Activated T-helper 17 cell treated with anti-CD3 and anti-CD28 coated beads, Interleukin-2, amount 50 U/mL, for 72 hours (primary cell): ENCODE data around the gene HLCS. TPM values are rescaled to one million over a fixed set of nuclear protein-coding genes. Genes with fewer than 3 reads are reported as not detected.

ENCODE experiments used
- ATAC-seq: fragments of 150-1000 bp; cut with Tn5 transposase; replicated peaks from 2 replicates; pipeline ENCODE4 v1.10.0; 2021; ENCODE audit warnings: mild to moderate bottlenecking, moderate library complexity
- H3K27ac Mint-ChIP-seq: one replicate; pipeline ENCODE4 v1.8.0; 2022; ENCODE audit warnings: mixed read lengths
- H3K27me3 Mint-ChIP-seq: one replicate; pipeline ENCODE4 v1.8.0; 2022; ENCODE audit warnings: mixed read lengths
- H3K36me3 Mint-ChIP-seq: one replicate; pipeline ENCODE4 v1.8.0; 2022; ENCODE audit warnings: low read depth, mild to moderate bottlenecking, mixed read lengths
- H3K4me1 Mint-ChIP-seq: one replicate; pipeline ENCODE4 v1.8.0; 2022; ENCODE audit warnings: mixed read lengths
- H3K4me3 Mint-ChIP-seq: one replicate; pipeline ENCODE4 v1.8.0; 2022; ENCODE audit warnings: mild to moderate bottlenecking, mixed read lengths
- H3K9me3 Mint-ChIP-seq: one replicate; pipeline ENCODE4 v1.8.0; 2022; ENCODE audit warnings: mixed read lengths
- total RNA-seq, 2 donors: library from RNA; stranded (reverse); gene quantifications; one replicate each; pipeline ENCODE4 v1.2.3, GENCODE V29; 2022

HLCS gene
- total RNA-seq, 2 donors from 2014 or later, result 14.5 to 17.8 TPM

GRCh38 chr21:36709030-36709867 lies 257.2 kb downstream of the HLCS start:
- no peak for ATAC-seq
- H3K36me3 Mint-ChIP-seq, result peaks cover 9% of the 10 kb centered on the region

GRCh38 chr21:36708286-36709029 lies 258.0 kb downstream of the HLCS start:
- peaks cover 9% of the 10 kb centered on the region for H3K36me3 Mint-ChIP-seq
- ATAC-seq, result no peak
- no peaks in the 10 kb centered on the region for H3K9me3 Mint-ChIP-seq
- no peak overlapping the region for H3K27ac Mint-ChIP-seq
- peaks cover 68% of the 10 kb centered on the region for H3K27me3 Mint-ChIP-seq
- H3K4me3 Mint-ChIP-seq, result peak overlapping the region; percentile 50
- H3K4me1 Mint-ChIP-seq, result peaks cover 23% of the 10 kb centered on the region

More at GRCh38 chr21:36709030-36709867, 257.2 kb downstream of the HLCS start:
- Mint-ChIP-seq H3K4me1 (peaks cover 23% of the 10 kb centered on the region), H3K27me3 (peaks cover 72% of the 10 kb centered on the region), H3K9me3 (no peaks in the 10 kb centered on the region), H3K4me3 (no peak overlapping the region), H3K27ac (no peak overlapping the region)

- Mint-ChIP-seq H3K9me3 (no peaks in the 10 kb centered on the region), H3K27ac (no peak overlapping the region), H3K4me1 (peaks cover 21% of the 10 kb centered on the region), H3K4me3 (peak overlapping the region; percentile 50), H3K27me3 (peaks cover 68% of the 10 kb centered on the region), H3K36me3 (peaks cover 9% of the 10 kb centered on the region)
- no peak for ATAC-seq
These were observed 258.6 kb downstream of the HLCS start for GRCh38 chr21:36707763-36708285.

- no peak for ATAC-seq
- peaks cover 9% of the 10 kb centered on the region for H3K36me3 Mint-ChIP-seq
- H3K4me3 Mint-ChIP-seq, result peak overlapping the region; percentile 37
- no peaks in the 10 kb centered on the region for H3K9me3 Mint-ChIP-seq
- peaks cover 68% of the 10 kb centered on the region for H3K27me3 Mint-ChIP-seq
- no peak overlapping the region for H3K27ac Mint-ChIP-seq
- peaks cover 19% of the 10 kb centered on the region for H3K4me1 Mint-ChIP-seq
These were observed 259.3 kb downstream of the HLCS start for GRCh38 chr21:36706951-36707762.

GRCh38 chr21:36706482-36706852 lies 260.0 kb downstream of the HLCS start:
- Mint-ChIP-seq H3K27ac (no peak overlapping the region), H3K27me3 (peaks cover 68% of the 10 kb centered on the region), H3K9me3 (no peaks in the 10 kb centered on the region), H3K4me3 (peak overlapping the region; percentile 37), H3K36me3 (peaks cover 9% of the 10 kb centered on the region), H3K4me1 (peaks cover 19% of the 10 kb centered on the region)
- no peak for ATAC-seq

- Mint-ChIP-seq H3K4me3 (peak overlapping the region; percentile 37), H3K27me3 (peaks cover 64% of the 10 kb centered on the region), H3K27ac (no peak overlapping the region), H3K4me1 (peaks cover 19% of the 10 kb centered on the region), H3K9me3 (no peaks in the 10 kb centered on the region), H3K36me3 (peaks cover 9% of the 10 kb centered on the region)
- no peak for ATAC-seq
These were observed 260.6 kb downstream of the HLCS start for GRCh38 chr21:36705679-36706481.

- no peak overlapping the region for H3K27ac Mint-ChIP-seq
- H3K9me3 Mint-ChIP-seq, result no peaks in the 10 kb centered on the region
- H3K4me3 Mint-ChIP-seq, result no peak overlapping the region
- peaks cover 24% of the 10 kb centered on the region for H3K4me1 Mint-ChIP-seq
- no peak for ATAC-seq
- H3K27me3 Mint-ChIP-seq, result peaks cover 67% of the 10 kb centered on the region
- H3K36me3 Mint-ChIP-seq, result peaks cover 15% of the 10 kb centered on the region
These were observed 261.4 kb downstream of the HLCS start for GRCh38 chr21:36704958-36705678.

- H3K4me3 Mint-ChIP-seq, result peak overlapping the region; percentile 27
- peaks cover 14% of the 10 kb centered on the region for H3K36me3 Mint-ChIP-seq
- H3K27me3 Mint-ChIP-seq, result peaks cover 63% of the 10 kb centered on the region
- H3K9me3 Mint-ChIP-seq, result no peaks in the 10 kb centered on the region
- no peak overlapping the region for H3K27ac Mint-ChIP-seq
- H3K4me1 Mint-ChIP-seq, result peaks cover 26% of the 10 kb centered on the region
- ATAC-seq, result no peak
These were observed 262.1 kb downstream of the HLCS start for GRCh38 chr21:36704281-36704957.

GRCh38 chr21:36703626-36704280 lies 262.7 kb downstream of the HLCS start:
- Mint-ChIP-seq H3K4me1 (peaks cover 26% of the 10 kb centered on the region), H3K36me3 (peaks cover 13% of the 10 kb centered on the region), H3K9me3 (no peaks in the 10 kb centered on the region), H3K4me3 (peak overlapping the region; percentile 27), H3K27me3 (peaks cover 62% of the 10 kb centered on the region), H3K27ac (no peak overlapping the region)
- ATAC-seq, result no peak

- ATAC-seq, result no peak
- Mint-ChIP-seq H3K4me1 (peaks cover 21% of the 10 kb centered on the region), H3K4me3 (no peak overlapping the region), H3K27ac (no peak overlapping the region), H3K9me3 (no peaks in the 10 kb centered on the region), H3K27me3 (peaks cover 61% of the 10 kb centered on the region), H3K36me3 (peaks cover 8% of the 10 kb centered on the region)
These were observed 263.3 kb downstream of the HLCS start for GRCh38 chr21:36703123-36703522.

- Mint-ChIP-seq H3K27ac (no peak overlapping the region), H3K36me3 (peaks cover 8% of the 10 kb centered on the region), H3K27me3 (peaks cover 61% of the 10 kb centered on the region), H3K9me3 (no peaks in the 10 kb centered on the region), H3K4me1 (peaks cover 21% of the 10 kb centered on the region), H3K4me3 (peak overlapping the region; percentile 68)
- ATAC-seq, result no peak
These were observed 263.9 kb downstream of the HLCS start for GRCh38 chr21:36702622-36702968.
